SH-SY5Y (cell line): Measurements from ENCODE around the gene FSTL5.

Source experiments
- GATA2 ChIP-seq: IDR thresholded peaks from 2 replicates; pipeline ENCODE4 v1.6.1; 2011; ENCODE audit warnings: mild to moderate bottlenecking, low read depth, low read length
- GATA3 ChIP-seq: IDR thresholded peaks from 2 replicates; pipeline ENCODE4 v1.6.1; 2011; ENCODE audit warnings: low read depth, mild to moderate bottlenecking, low read length, moderate library complexity

FSTL5 gene

DNA sequence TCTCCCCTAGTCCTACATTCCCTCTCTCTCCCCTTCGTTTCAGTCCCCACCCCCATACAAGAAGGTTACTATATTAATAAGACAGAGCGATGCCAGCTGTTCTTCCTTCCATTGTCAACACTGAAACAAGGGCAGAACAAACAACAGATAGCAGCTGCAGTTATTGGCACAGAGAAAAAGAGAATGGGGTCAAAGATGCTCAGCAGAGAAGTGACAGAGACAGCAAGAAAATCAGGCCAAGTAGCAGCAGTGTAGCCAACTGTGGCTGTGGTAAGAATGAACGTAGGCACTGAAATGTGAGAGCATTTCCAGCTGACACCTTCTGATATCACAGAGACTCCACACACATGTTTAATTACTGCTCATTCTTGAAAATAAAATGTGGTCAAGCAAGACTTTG is 641.8 kb downstream of the FSTL5 start:
- TF ChIP-seq GATA2 = no peak
- TF ChIP-seq GATA3 = no peak

DNA sequence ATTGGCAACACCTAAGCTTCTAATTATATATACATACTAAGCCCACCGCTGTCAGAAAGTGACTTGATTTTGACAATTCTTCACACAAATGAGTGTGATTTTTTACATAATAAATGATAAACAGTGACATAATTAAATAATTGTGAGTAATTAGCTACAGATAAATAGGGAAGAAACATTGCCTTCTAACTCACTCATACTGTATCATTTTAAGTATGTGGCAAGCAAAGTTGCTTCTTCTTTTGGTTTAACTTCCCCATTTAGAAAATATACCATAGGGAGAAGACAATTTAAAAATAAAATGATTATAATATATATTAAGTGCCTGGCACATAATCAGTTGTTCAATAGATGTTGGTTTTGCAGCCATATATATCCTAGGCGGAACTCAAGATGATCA is 644.2 kb downstream of the FSTL5 start:
- TF ChIP-seq GATA3 (no peak), GATA2 (no peak)

DNA sequence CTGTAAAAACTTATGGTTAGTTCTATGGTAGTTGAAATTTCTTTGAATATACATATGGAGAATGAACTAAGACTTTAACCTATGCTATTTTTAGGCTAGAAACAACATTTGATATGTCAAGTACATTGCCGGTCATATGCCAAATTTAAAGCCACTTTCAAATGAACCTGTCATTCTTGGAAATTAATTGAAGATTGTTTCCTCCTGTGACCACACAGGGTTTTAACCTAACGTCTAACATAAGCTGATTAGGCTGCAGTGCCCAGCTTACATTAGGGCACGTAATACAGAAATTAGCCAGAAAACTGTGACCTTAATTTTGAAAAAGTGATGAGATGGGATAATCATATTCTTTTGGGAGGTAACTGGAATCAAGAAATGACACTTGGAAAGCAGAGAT is 645.9 kb downstream of the FSTL5 start:
- TF ChIP-seq GATA3 (no peak), GATA2 (no peak)

DNA sequence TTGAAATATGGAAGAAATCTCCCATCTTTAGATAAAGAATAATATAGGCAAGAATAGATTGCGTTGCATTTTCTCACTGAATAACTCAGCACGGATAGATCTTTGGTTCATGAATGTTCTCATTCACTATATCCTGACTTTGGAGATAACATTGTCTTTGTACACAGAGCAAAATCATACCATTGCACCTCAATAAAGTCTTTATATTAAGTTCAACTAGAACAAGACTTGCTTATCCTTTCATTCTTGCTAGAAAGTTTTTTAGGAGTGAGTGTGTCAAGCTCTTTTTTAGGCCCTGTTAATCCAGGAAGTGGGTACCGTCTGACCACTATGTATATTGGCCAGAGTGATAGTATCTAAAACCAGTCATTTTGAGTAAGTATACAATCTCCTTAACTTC is 658.7 kb downstream of the FSTL5 start:
- TF ChIP-seq GATA2 (no peak), GATA3 (no peak)

DNA sequence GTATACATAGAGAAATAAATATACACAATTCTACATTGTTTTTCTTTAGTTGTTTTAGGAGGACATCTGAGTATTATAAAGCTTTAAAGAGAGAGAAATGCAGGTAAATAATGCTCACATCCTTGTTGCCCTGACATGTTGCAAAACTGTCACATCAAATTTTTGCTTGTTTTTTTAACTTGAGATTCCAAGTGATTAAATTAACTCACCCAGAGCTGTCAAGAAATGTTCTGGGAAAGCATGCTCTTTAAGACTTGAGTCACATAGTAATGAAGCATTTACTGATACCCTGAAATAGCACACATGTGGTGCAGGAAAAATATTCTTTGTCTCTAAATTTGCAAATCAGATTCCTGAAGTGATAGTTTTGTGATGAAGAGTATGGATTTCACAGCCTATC is 665.6 kb downstream of the FSTL5 start:
- no peak for TF ChIP-seq GATA2
- TF ChIP-seq GATA3 = no peak

DNA sequence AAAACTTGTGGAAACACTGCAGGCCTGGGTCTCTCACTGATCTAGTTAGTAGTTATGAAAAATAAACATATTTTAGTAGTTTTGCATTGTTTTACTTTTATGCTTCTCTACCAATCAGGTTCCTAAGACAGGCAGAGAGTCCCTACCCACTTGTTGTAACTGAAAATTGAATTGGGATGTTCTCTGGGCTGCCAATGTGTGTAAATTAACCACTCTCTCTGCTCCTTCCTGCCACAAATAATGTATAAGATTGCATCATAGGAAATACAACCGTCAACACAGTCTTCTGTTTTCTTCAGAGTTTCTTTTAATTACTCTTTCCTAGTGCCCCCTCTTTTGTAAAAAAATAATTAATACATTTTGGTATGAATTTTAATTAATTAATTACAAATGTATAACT is 677.3 kb downstream of the FSTL5 start:
- TF ChIP-seq GATA3 (no peak), GATA2 (no peak)

DNA sequence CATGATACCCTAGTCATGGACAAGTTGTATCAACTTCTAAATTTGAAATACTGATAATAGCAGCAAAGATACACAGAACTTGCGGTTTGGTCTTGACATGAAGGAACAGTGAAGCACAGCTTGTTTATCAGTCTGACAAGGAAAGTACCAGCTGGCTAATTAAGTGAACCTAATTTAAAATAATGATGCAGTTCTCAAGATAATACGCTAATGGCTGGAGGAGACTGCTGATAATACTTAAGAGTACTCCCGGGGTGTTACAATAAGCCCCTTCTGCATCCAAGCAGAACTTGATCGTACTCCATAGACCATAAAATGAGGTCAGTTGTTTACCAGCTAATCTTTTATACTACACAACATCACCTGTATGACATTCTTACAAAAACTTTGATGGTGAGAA is 697.5 kb downstream of the FSTL5 start:
- TF ChIP-seq GATA3 (no peak), GATA2 (no peak)

DNA sequence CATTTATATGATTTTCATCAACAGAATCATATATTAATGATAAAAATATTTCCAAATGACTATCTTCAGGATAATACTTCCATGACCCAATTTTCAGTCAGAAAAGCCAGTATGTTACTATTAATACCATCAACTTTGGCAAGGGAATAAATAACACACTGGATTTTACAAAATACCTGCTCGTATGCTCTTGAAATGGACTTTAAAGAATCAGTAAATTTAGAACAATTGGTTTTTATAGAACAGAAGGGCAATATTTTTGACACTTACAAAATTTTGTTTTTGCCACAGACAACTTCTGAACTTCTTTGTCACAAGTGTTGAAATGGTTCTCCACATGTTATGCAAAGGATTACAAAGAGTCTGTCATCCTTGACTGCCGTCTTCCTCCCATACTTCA is 700.4 kb downstream of the FSTL5 start:
- TF ChIP-seq GATA3 = no peak

DNA sequence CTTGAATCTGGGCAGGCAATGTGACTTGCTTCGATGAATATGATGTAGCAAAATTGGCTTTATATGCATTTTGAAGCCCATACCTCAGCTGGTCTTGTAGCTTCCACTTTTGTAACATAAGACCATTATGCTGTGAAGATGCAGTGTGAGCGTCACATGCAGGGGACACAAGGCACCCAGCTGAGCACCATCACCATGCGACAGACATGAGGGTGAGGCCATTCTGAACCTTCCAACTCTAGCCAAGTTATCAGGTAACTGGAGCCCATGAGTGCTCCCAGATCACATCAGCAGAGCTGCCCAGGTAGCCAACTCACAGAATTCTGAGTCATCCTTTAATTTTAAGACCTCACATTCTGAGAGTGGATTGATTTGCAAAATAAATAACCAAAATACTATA is 705.9 kb downstream of the FSTL5 start:
- TF ChIP-seq GATA2 (no peak), GATA3 (no peak)

DNA sequence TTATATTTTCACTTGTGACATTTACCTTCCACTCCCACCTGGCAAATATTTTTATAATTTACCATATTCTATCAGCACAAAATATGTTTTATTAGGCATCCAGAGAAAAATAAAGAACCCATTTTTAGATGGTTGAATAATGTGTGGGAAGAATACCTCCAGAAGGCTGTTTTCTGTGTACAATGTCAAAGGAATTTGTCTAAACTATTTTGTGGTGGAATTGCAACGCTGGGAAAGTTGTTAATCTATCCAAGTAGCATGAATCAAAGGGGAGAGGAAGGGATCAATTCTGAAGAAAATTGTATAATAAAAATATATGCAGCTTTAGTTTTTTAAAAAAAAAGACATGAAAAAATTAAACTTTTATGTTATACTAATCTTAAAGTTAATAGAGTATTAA is 706.5 kb downstream of the FSTL5 start:
- TF ChIP-seq GATA2 = no peak

DNA sequence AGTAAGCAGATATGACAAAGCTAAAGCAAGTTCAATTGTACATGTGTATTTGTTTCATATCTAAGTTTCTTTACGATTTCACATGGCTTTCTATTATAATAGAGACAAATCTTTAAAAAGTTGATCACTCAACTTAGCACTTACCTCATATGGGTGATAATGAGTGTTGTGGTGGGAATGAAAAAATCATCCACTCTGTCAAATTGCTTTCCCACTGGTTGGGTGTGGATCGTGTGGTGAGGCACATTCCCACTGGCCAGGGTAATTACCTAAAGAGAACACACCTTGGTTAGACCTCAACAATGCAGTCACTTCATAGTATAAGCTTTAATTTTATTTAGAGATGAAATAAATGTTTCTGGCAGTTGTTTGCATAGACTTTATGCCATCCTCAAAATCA is 708.9 kb downstream of the FSTL5 start:
- TF ChIP-seq GATA3 (no peak), GATA2 (no peak)

DNA sequence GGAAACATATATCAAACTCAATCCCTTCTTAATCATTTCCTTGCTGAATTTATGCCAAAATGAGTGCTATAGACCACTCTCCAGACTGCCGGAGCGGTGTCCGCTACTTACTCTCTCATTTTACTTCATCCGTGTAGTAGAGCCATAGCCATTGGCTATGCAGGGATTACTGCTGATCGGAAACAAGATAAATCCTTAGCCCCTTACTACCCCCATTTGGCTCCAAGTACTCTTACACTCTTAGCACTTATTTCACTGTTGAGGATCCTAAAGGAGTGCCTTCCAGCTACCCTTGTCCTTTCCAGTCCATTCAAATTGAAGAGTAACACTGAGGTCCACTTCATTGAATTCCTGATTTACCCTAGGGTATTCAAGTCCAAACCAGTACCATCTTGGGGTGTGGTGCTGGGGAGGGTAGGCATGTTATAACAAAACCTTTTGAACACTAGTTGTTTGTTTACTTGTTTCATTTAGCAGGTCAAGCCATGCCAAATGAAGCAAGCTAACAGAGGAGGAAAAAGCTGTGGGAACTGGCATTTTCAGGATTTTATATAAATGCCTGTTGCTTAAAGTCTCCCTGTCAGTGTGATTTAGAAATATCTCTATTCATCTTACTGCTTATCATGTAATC is 715.1 kb downstream of the FSTL5 start:
- TF ChIP-seq GATA3 (no peak), GATA2 (no peak)

DNA sequence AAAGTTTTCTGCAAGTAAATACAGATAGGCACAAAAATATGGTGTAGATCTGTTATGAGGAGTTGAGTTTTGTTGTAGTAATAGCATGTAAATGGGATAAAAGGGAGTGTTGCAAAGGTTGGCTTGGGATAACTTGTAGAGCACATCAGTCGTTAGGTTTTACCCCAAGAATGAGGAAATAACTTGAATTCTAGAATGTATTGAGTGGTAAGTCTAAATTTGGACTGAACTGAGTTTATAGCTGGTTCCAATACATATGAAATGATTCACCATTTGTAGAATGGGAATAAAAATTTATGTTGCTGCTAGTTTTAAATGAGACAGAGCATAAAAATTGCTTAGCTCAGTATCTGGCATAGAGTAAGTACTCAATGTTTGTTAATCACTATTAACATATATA is 719.2 kb downstream of the FSTL5 start:
- TF ChIP-seq GATA2 (no peak), GATA3 (no peak)

DNA sequence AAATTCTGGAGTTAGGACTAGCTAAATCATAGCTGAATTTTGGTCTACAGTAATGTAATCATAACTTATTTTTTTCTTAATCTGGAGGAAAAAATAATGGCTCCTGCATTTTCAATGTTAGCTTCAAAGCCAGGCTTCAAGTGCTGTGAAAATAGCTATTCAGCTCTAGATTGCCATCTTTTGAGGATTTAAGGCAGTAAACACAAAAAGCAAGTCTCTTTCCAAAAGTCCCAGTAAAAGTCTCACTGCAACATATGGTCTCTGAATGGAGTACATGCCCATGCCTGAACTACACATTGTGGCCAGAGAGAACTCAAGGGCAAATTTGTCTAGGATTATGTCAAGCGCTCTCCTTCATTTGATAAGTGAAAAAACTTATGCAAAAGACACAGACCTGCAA is 720.9 kb downstream of the FSTL5 start:
- TF ChIP-seq GATA2 = no peak
- no peak for TF ChIP-seq GATA3

DNA sequence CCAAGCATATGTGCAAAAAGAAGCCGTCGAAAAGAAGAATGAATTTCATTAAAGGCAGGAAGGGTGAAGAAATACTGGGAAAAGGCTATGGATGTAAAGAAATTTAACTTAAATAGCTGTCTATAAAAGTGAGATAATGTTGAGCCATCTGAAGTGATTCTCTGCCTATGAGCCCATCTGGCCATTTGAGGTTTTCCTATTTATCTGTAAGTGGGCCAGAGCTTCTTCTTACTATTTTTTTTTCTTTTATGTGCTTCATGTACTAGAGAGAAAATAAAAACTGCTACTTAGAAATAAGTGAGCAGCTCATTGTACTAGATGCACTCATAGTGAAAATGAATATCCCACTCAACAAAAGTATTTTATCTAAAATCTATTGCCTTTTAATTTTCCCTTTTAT is 725.7 kb downstream of the FSTL5 start:
- TF ChIP-seq GATA2 = no peak
- TF ChIP-seq GATA3 = no peak
